ENCODE results near the gene QRICH1. TPM values are rescaled to one million over a fixed set of nuclear protein-coding genes. Genes with fewer than 3 reads are reported as not detected.

QRICH1 gene
- polyA plus RNA-seq, 3 donors, result 78.9 to 87.3 (median 82.2) TPM

DNA sequence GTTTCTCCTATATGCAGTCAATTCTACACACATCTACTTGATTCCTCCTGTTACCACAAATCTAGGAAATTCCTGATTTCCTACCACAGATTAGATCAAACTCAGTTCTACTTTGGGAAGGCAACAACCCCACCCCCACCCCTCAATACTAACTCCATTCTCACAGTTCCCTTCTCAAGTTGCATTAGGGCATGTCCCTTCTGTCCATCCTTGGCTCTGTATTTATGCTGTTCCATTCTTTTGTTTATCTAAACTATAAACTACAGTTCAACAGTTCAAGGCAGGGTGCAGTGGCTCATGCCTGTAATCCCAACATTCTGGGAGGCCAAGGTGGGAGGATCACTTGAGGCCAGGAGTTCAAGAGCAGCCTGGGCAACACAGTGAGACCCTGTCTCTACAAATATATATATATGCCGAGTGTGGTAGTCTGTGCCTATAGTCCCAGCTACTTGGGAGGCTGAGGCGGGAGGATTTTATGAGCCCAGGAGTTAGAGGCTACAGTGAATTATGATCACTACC lies 39.5 kb downstream of the QRICH1 start:
- DNase-seq, result no peak

DNA sequence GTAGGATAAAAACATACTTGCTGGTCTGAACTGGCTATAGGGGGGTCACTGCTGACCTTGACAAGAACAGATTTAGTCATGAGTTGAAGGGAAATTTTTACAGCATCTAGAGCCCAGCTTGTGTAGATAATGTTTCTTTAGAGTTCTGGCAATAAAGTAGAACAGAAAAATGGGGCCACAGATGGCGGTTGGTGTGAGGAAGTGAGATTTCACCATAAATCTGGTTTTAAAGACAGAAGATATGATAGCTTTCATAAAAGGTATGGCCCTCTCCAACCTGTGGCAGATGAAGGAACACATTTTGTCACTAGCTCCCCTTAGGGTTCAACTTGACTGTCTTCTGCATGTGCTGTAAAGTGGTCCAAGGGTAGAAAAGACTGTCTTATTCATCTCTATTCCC lies 40.3 kb downstream of the QRICH1 start:
- DNase-seq, result no peak

DNA sequence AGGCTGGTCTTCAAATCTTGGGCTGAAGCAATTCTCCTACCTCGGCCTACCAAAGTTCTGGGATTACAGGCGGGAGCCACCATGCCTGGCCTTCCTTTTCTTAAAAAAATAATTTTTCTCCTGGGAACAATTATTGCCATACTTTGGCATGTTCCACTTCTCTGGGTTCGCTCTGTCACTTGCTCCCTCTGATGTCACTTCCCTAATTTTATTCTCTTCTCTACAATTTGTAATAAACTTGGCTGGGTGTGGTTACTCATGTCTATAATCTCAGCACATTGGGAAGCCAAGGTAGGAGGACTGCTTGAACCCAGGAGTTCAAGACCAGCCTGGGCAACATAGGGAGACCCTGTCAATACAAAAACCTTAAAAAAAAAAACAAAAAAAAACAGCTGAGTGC lies 58.6 kb downstream of the QRICH1 start:
- no peak for DNase-seq

DNA sequence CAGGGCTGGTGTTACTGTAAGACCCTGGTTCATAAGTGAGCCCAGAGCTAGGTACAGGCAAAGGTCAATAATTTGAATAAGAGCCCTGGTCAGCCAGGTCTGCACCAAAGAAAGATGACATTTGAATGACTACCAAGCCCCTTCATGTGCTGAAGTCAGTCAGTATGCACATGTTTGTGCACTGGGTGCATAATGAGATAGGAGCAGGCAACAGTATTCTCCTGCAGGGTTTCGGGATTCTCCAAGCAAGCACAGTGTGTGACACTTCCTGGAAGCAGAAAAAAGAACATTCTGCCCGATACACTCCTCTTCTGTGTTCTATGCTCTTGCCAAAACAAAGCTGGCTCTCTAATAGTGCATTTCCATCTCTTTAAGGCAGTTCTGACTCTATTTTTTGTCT lies 59.2 kb downstream of the QRICH1 start:
- no peak for DNase-seq

DNA sequence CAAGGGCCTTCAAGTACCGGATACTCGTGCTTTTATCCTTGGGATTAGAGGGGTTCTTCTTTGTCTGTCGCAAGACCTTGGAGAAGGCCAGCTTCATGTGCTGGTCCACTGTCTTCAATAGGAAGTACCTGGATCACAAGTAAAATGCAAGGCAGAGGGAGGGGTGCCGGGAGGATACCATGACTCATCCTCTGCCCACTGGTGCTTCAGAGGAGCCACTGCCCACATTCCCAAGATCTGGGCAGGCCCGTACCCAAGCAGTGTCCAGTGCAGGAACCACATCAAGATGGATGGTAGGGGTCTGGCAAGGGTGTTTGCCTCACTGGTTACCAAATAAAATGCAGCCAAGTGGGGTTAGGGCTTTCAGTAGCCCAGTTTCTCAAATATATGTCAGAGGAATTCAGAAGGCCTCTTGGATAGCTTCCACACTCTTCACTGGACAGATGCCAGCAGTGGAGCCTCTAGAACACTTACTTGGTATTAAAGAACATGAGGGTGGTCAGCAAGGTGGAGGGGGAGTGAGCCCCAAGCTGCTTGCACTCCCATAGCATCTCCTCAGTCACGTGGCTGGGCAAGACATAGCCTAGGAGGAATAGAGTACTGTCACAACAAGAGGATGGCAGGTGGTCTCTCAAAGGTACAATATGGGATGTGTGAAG lies 61.1 kb downstream of the QRICH1 start:
- no peak for DNase-seq

DNA sequence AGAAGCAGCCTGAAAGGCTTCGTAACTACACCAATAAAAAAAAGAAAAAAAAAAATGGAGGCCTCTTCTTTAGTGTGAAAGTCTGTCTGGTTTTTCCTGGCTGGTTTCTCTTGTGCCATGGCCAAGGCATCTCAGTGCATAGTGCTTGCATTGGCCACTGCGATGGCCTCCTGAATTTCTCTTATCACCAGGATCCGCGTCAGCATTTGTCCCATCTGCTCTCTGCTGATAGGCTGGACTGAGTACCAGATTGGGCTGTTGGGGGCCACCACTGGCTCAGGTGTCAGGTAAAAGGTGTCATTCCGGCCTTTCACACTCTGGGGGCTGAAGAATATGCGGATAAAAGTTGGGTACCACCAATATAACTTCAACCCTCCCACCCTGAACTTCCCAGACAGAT lies 63.5 kb downstream of the QRICH1 start:
- DNase-seq, result no peak

DNA sequence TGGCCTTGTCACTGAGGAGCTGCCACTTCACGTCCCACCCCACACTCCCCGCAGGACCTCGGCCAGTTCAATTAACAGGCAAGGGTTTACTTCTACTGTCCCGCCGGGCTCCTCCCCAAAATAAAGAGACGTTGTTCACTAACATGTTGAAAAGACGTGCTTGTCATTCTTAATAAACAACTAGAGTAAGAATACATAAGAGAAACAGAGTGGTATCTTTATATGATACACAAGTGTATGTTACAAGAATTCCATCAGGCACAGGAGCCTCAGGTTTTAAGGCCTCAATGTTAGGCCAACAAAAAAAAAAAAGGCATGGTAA lies 64.3 kb downstream of the QRICH1 start:
- no peak for DNase-seq

DNA sequence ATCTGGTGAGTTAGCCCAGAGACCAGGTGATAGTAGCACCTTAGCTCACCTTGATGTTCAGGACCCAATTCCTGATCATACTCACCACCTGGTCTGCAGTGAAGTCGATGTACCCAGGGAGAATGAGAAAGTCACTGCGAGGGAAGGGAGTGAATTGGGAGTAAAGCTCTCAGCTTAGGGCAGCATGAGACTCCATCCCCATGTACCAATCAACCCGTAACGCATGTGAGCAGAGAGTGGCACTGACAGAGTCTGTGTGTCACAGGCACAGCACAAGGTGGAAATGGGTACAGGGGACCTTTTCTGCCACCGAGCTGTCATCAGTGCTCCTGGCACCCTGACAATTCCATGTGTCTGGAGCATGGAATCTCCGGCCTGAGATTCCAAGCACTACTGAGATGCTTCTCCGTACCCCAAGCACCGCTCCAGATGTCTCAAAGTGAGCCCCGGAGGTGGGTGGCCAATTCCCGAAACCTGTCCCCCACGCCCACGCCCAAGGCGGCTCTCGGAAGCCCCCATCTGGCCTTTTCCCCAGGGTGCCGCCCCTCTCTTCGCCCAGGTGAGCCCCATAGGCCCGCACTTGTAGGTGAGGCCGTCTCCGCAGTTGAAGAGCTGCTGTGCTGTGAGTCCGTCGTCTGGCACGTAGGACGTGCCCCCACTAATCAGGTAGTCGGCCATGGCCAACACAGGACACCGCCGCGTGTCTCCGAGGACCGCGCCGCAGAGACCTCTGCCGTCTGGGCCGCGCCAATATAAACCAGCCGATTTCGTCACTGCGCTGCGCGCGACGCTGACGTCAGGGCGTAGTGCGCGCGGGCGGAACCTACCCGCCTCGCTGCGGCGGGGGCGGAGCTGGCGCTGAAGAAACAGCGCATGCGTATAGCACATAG lies 65.0 kb downstream of the QRICH1 start, which contains the start of gene IMPDH2:
Gene IMPDH2, minus strand, starts transcription at position 726 of the 890 bp plus-strand sequence. Its CDS starts 48 bp downstream, at position 678.
- DNase-seq, result peak; percentile 93

DNA sequence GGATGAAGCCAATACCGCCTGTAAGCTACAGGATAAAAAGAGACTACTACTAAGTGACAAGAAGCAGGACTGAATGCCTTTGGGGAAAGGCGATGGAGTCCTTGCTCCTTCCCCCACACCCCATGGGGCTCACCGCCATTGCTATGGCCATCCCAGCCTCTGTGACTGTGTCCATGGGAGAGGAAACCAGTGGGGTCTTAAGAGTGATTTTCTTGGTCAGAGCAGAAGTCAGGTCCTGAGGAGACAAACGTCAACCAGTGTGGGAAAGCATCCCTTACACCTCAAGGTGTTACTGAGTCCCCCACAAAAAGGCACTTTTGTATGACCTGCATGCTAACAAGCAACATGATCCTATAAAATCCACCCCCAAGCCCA lies 65.6 kb downstream of the QRICH1 start:
- no peak for DNase-seq

DNA sequence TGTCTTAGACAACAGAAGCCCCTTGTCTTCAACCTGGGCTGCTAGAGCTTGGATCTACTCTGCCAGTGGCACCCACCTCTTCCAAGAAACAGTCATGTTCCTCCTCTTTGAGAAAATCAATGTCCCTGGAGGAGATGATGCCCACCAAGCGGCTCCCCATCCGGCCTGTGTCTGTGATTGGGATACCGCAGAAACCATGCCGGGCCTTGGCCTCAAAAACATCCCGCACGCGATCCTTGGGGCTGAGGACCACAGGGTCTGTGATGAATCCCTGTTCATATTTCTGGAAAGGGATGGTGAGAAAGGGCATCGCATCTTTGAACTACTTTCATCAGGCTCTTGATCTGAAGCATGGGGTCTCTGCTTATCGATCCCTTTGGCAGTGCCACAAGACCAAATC lies 66.2 kb downstream of the QRICH1 start:
- no peak for DNase-seq

DNA sequence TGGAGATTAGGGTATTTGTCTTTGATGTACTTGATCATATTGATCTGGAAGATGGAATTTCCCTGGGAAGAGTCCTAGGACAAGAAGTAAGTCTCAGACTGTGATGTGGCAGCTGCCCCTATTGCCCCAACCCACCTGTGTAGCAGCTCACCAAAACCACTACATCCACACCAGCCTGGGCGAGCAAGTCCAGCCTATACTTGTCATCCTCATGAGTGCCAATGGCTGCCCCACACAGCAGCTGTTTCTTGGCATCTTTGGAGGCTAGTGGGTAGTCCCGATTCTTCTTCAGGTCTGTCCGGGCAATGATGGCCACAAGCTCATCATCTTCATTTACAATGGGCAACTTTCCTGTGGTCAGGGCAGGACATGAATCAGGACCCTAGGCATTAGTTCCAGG lies 67.3 kb downstream of the QRICH1 start:
- no peak for DNase-seq

DNA sequence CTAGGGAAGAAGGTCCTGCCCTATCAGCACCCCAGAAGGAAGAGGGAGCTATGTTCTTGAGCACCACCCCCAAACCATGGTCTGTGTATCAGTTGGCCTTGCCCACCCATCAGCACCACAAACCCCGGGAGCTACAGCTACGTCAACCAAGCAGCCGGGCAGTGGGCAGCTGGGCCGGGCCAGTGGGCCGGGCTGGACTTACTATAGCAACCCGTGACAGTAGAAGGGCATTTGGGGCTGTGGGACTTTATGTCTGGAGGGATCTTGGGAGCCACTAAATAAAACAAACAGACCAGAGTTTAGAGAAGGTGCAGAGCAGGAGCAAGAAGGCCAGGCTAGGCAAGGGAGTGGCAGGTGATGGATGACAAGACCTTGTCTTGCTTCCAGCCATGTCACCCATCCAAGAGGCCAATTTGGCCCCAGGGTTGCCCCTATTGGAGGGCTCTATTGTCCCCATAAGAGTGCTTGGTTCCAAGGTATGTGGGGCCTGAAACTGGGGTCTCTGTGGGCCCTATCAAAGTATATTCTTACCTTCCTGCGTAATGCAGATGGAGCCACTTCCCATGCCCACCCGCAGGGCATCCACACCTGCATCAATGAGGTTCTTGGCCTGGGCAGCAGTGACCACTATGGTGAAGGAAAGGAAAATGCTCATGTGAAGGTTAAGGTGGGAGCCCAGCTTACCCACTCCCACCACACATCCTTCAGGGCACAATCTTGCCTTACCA lies 67.9 kb downstream of the QRICH1 start:
- no peak for DNase-seq

DNA sequence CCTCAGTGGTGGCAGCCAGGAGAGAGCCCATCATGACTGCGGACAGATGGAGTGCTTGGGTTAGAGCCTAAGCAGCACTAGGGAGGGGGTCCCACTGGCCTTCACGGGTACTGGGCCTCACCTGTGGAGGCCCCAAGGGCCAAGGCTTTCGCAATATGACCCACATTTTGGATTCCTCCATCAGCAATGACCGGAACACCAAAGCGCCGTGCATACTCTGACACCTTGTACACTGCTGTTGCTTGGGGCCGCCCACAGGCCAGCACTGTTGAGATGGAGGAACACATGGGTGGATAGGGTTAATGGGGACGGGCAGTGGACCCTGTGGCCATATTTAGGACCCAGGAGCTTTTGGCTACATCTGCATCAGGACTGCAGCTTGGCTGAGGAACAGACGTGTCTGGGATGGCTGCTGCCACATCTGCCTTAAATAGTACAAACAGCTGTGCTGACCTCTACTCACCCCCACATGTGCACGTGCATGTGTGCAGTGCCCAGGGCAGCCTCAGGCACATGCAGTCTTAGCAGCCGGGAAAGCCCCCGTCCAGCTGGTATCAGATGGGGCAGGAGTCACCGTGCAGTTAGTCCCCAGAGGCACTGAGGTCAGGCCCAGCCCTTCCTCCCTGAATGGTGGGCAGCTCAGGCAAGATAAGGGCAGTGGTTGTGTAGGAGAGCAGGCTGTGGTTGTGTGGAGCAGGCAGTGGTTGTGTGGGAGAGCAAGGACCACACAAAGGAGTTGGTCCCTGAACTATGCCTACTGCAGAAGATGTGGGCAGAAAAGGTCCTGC lies 68.7 kb downstream of the QRICH1 start:
- no peak for DNase-seq

DNA sequence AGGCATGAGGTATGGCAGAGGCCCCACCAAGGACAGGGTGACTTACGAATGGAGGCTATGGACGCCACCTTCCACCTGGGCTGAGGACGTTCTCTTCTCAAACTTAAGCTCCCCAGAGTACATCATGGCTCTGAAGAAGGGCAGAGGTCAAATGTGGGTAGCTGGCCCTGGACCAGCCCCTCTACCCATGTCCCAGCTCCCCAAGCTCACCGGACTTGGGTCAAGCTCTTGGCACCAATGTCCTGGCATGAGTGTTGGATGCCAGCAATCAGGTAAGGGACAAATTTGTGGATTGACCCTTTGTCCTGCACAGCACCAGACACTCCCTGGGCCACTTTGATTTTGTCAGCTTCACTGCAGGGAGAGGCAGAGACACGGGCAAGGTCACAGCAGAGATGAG lies 69.4 kb downstream of the QRICH1 start:
- no peak for DNase-seq

DNA sequence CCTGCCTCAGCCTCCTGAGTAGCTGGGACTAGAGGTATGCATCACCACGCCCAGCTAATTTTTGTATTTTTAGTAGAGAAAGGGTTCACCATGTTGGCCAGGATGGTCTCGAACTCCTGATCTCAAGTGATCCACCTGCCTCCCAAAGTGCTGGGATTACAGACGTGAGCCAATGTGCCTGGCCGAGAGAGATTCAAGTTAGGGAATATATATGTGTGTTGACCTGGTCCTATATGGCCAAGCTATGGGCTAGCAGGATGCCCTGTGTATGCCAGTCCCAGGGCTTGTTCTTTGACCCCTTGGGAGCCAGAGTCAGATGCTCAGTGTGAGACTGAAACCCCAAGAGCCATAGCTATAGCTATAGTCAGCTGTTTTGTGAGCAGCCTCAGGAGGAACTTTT lies 70.1 kb downstream of the QRICH1 start:
- DNase-seq, result no peak

DNA sequence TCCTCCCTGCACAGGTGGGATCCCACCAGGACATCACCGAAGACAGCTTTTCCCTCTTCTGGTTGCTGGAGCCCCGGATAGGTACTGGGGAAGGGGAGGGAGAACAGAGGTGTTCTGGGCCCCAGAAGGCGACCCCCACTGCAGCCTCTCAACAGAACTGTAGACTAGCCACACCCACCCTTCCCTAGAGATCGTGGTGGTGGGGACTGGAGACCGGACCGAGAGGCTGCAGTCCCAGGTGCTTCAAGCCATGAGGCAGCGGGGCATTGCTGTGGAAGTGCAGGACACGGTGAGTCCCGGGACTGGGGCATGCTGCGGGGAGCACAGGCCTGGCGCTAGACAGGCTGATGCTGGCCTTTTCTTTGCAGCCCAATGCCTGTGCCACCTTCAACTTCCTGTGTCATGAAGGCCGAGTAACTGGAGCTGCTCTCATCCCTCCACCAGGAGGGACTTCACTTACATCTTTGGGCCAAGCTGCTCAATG lies 71.1 kb downstream of the QRICH1 start:
- no peak for DNase-seq

DNA sequence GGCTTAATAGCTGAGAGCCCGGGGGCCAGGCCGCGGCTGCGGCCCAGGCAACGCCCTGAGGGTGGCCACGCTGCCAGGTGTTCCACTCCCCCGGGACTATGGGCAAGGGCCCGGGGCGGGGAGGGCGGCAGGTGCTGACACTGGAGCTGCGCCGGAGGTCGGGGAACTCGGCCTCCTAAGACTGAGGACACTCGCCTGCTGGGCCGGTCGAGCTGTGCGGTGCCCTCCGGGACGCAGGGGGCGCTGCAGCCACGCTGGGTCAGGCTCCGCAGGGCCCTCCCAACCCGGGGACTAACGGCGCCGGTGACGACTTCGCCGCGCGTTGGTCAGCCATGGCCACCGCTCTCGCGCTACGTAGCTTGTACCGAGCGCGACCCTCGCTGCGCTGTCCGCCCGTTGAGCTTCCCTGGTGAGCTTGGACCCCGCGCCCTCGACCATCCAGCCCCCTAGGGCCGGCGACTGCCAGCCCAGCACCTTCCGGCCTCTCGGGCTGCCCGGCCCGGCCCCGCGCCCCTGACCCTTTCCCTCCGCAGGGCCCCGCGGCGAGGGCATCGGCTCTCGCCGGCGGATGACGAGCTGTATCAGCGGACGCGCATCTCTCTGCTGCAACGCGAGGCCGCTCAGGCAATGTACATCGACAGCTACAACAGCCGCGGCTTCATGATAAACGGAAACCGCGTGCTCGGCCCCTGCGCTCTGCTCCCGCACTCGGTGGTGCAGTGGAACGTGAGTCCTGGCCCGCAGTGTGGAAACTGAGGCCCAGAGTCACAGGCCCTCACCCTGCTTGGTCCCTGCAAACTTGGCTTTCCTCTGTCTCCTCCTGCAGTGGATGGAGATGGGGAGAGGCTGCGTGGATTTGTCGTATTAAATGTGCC lies 71.8 kb downstream of the QRICH1 start, which contains the start of gene NDUFAF3:
Gene NDUFAF3, plus strand, starts transcription at position 309 of the 875 bp plus-strand sequence. Its CDS starts 24 bp downstream, at position 333.
- peak; percentile 92 for DNase-seq

DNA sequence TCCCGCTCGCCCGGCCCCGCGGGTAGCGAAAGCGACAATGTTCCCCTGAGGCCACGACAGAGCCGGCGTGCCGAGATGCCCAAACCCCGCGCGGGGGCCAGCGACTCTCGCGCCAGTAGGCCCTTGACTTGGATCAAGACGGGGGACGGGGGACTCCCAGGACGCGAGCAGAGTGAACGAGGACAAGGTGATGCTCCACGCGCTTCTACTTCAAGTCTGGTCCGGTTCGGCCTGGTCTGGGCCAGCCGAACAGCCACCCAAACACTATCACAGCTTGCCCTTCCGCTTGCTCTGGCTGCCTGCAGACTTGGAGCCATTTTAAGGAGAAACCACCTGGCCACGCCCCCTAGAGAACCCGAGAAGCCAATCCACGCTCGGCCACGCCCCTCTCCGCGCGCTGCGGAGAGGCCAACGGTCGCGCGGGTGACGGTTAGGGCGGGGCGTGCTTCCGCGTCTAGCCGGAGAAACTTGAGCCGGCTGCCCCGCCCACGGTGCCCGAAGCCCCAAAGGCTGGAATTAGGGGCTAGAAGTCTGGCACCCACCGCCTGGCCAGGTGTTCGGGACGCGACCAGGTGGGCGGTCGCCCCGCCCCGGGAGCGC lies 72.6 kb downstream of the QRICH1 start:
- peak; percentile 98 for DNase-seq

DNA sequence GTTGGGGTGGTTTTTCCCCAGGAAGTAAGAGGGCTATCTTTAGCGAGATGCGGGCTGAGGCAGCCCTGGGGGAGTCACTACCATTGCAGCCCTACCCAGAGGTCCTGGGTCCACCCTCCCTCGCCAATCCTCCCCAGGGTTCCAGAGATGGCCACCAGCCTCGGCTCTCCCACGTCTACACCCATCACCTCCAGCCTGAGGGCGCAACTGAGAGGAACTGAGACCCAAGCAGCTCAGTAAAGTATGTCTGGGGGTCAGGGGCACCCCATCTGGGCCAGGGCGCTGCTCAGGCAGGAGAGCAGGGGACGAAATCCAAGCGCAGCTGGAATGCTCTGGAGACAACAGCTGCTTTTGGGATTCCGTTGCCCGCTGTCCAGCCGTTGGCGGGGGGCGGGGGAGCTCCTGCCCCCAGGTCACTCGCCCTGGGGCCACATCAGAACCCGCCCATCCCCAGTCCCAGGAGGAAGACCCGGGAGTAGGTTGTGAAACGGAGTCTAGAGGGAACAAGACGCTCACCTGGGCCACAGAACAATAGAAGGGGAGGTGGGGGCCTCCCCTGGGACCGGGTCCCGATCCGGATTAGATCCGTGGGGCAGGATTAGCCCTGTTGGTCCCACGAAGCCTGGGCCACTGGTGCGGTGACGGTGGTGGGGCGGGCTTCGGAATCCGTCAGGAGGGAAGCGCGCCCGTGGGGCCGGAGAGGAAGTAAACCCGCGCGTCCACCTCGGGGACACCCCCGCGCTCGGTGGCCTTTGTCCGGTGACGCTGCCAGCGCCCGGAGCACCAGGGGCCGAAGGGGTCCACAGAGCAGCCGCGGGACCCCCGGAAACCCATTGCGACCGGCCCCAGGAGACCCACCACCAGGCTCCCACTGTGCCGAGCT lies 73.3 kb downstream of the QRICH1 start:
- peak; percentile 21 for DNase-seq
